ENCODE data around the gene INHBC.

INHBC gene

DNA sequence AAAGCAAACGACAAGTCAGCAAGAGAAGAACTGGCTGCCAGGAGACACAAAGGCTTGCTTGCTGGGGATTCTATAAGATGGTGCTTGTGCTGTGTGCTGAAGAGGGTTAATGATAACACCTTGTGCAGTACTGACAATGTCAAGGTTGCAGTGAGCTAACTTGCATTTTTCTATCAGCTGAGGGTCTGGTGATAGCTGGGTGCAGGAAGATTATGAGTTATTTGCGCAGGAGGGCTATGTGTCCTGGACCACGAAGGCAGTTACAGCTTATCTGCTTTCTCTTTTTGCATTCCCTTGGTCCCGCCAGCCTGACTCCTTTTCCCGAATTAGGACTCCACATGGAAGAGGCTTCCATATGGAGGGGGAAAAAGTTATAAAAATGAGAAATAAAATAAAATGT lies 46.2 kb upstream of the INHBC start (continued):
- TF ChIP-seq, protein P1, sequence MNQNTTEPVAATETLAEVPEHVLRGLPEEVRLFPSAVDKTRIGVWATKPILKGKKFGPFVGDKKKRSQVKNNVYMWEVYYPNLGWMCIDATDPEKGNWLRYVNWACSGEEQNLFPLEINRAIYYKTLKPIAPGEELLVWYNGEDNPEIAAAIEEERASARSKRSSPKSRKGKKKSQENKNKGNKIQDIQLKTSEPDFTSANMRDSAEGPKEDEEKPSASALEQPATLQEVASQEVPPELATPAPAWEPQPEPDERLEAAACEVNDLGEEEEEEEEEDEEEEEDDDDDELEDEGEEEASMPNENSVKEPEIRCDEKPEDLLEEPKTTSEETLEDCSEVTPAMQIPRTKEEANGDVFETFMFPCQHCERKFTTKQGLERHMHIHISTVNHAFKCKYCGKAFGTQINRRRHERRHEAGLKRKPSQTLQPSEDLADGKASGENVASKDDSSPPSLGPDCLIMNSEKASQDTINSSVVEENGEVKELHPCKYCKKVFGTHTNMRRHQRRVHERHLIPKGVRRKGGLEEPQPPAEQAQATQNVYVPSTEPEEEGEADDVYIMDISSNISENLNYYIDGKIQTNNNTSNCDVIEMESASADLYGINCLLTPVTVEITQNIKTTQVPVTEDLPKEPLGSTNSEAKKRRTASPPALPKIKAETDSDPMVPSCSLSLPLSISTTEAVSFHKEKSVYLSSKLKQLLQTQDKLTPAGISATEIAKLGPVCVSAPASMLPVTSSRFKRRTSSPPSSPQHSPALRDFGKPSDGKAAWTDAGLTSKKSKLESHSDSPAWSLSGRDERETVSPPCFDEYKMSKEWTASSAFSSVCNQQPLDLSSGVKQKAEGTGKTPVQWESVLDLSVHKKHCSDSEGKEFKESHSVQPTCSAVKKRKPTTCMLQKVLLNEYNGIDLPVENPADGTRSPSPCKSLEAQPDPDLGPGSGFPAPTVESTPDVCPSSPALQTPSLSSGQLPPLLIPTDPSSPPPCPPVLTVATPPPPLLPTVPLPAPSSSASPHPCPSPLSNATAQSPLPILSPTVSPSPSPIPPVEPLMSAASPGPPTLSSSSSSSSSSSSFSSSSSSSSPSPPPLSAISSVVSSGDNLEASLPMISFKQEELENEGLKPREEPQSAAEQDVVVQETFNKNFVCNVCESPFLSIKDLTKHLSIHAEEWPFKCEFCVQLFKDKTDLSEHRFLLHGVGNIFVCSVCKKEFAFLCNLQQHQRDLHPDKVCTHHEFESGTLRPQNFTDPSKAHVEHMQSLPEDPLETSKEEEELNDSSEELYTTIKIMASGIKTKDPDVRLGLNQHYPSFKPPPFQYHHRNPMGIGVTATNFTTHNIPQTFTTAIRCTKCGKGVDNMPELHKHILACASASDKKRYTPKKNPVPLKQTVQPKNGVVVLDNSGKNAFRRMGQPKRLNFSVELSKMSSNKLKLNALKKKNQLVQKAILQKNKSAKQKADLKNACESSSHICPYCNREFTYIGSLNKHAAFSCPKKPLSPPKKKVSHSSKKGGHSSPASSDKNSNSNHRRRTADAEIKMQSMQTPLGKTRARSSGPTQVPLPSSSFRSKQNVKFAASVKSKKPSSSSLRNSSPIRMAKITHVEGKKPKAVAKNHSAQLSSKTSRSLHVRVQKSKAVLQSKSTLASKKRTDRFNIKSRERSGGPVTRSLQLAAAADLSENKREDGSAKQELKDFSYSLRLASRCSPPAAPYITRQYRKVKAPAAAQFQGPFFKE (tag by site-specific recombination; IDR thresholded peaks at IDR 0.05; ENCODE audit: borderline replicate concordance), result no peak
- TF ChIP-seq ZNF416 (tag by site-specific recombination; IDR thresholded peaks at IDR 0.05) (no peak), ZNF670 (tag by site-specific recombination; IDR thresholded peaks at IDR 0.05; ENCODE audit: low read depth) (no peak), ZNF2 (tag by site-specific recombination; IDR thresholded peaks at IDR 0.05) (no peak)

DNA sequence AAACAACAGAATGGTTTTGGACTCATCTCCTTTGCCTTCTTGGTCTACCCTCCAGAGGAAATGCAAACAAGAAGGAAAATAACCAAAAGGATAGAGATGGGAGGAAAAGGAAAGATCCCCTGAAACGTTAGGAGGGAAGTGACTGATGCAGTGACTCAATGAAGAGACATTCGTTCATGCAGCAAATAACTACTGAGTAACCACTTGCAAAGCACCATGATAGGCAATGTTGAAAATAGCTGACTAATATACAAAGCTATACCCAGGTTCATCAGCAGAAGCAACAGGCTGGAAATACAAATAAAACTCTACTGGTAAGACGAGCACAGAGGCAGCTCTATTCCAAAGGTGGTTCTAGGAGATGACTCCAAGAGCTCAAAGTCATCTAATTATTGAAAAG lies 45.6 kb upstream of the INHBC start:
- TF ChIP-seq, protein P2, sequence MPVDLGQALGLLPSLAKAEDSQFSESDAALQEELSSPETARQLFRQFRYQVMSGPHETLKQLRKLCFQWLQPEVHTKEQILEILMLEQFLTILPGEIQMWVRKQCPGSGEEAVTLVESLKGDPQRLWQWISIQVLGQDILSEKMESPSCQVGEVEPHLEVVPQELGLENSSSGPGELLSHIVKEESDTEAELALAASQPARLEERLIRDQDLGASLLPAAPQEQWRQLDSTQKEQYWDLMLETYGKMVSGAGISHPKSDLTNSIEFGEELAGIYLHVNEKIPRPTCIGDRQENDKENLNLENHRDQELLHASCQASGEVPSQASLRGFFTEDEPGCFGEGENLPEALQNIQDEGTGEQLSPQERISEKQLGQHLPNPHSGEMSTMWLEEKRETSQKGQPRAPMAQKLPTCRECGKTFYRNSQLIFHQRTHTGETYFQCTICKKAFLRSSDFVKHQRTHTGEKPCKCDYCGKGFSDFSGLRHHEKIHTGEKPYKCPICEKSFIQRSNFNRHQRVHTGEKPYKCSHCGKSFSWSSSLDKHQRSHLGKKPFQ (tag by site-specific recombination; IDR thresholded peaks at IDR 0.05), result no peak
- no peak for TF ChIP-seq ZNF350 (tag by site-specific recombination; IDR thresholded peaks at IDR 0.05)
- TF ChIP-seq ZNF138 (tag by site-specific recombination; IDR thresholded peaks at IDR 0.05; ENCODE audit: borderline replicate concordance), result no peak
- peak; percentile 72 for TF ChIP-seq SCRT2 (tag by site-specific recombination; IDR thresholded peaks at IDR 0.05)
- H3K4me3 ChIP-seq (ENCODE audit: low read depth, low read length), result no peak overlapping the region
- H3K9me3 ChIP-seq (ENCODE audit: control insufficient read depth, insufficient read depth, low read depth, low read length), result no peaks in the 10 kb centered on the region
- no peak overlapping the region for H3K27ac ChIP-seq (ENCODE audit: extremely low read depth, low read depth, low read length)
- ChIA-PET POLR2A (interaction anchor here (0.9 kb wide), 1 partner anchor 41 kb away, joined by 3 read pairs; no protein-coding TSS in a partner anchor), CTCF (interaction anchor here (0.5 to 2.0 kb wide), 7 partner anchors 12 to 731 kb away, joined by 3 to 9 read pairs (median 3); no protein-coding TSS in a partner anchor)
- H3K4me1 ChIP-seq (ENCODE audit: control insufficient read depth, insufficient read depth, low read length), result no peaks in the 10 kb centered on the region
- peaks cover 12 to 14% of the 10 kb centered on the region in 2 experiments; a peak in 2 of 3 replicates for H3K36me3 ChIP-seq (ENCODE audit: control insufficient read depth in 2 of 2, insufficient read depth in 1 of 2, low read length in 2 of 2)

DNA sequence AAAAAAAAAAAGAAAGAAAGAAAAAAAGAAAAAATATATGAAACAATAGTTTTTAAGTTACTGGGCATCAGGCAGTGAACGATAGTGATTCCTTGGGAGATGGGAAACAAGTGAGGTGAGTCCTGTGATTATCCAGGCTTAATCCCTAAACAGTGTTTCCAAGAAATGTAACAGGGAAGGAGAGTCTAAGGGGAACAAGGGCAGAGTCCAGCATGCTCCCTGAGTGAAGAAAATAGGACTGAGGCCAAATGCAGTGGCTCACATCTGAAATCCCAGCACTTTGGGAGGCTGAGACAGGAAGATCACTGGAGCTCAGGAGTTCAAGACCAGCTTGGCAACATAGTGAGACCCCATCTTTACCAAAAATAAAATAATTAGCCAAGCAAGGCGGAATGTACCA lies 44.4 kb upstream of the INHBC start:
- H3K36me3 ChIP-seq (ENCODE audit: control insufficient read depth in 2 of 2, insufficient read depth in 1 of 2, low read length in 2 of 2), result peaks cover 16 to 19% of the 10 kb centered on the region in 2 experiments; a peak in 2 of 3 replicates
- ChIA-PET CTCF (interaction anchor here (1.1 to 2.0 kb wide), 3 partner anchors 11 to 85 kb away, joined by 3 to 9 read pairs (median 5); no protein-coding TSS in a partner anchor), POLR2A (no interaction called here)
- no peak overlapping the region for H3K27ac ChIP-seq (ENCODE audit: extremely low read depth, low read depth, low read length)
- H3K4me1 ChIP-seq (ENCODE audit: control insufficient read depth, insufficient read depth, low read length), result no peaks in the 10 kb centered on the region
- no peaks in the 10 kb centered on the region for H3K9me3 ChIP-seq (ENCODE audit: control insufficient read depth, insufficient read depth, low read depth, low read length)
- TF ChIP-seq, protein P3, sequence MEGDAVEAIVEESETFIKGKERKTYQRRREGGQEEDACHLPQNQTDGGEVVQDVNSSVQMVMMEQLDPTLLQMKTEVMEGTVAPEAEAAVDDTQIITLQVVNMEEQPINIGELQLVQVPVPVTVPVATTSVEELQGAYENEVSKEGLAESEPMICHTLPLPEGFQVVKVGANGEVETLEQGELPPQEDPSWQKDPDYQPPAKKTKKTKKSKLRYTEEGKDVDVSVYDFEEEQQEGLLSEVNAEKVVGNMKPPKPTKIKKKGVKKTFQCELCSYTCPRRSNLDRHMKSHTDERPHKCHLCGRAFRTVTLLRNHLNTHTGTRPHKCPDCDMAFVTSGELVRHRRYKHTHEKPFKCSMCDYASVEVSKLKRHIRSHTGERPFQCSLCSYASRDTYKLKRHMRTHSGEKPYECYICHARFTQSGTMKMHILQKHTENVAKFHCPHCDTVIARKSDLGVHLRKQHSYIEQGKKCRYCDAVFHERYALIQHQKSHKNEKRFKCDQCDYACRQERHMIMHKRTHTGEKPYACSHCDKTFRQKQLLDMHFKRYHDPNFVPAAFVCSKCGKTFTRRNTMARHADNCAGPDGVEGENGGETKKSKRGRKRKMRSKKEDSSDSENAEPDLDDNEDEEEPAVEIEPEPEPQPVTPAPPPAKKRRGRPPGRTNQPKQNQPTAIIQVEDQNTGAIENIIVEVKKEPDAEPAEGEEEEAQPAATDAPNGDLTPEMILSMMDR (tag by site-specific recombination; IDR thresholded peaks at IDR 0.05), result no peak
- TF ChIP-seq ZNF239 (tag by site-specific recombination; IDR thresholded peaks at IDR 0.05), result no peak
- TF ChIP-seq SCRT1 (tag by site-specific recombination; IDR thresholded peaks at IDR 0.05; ENCODE audit: borderline replicate concordance), result no peak
- TF ChIP-seq ZNF324 (tag by site-specific recombination; IDR thresholded peaks at IDR 0.05), result no peak
- no peak for TF ChIP-seq IKZF3 (tag by site-specific recombination; IDR thresholded peaks at IDR 0.05)
- no peak for TF ChIP-seq YY1 (tag by site-specific recombination; IDR thresholded peaks at IDR 0.05)
- no peak for TF ChIP-seq ZNF266 (tag by site-specific recombination; IDR thresholded peaks at IDR 0.05; ENCODE audit: low read depth)
- no peak for TF ChIP-seq MYNN (tag by site-specific recombination; IDR thresholded peaks at IDR 0.05; ENCODE audit: borderline replicate concordance)
- TF ChIP-seq, protein P4, sequence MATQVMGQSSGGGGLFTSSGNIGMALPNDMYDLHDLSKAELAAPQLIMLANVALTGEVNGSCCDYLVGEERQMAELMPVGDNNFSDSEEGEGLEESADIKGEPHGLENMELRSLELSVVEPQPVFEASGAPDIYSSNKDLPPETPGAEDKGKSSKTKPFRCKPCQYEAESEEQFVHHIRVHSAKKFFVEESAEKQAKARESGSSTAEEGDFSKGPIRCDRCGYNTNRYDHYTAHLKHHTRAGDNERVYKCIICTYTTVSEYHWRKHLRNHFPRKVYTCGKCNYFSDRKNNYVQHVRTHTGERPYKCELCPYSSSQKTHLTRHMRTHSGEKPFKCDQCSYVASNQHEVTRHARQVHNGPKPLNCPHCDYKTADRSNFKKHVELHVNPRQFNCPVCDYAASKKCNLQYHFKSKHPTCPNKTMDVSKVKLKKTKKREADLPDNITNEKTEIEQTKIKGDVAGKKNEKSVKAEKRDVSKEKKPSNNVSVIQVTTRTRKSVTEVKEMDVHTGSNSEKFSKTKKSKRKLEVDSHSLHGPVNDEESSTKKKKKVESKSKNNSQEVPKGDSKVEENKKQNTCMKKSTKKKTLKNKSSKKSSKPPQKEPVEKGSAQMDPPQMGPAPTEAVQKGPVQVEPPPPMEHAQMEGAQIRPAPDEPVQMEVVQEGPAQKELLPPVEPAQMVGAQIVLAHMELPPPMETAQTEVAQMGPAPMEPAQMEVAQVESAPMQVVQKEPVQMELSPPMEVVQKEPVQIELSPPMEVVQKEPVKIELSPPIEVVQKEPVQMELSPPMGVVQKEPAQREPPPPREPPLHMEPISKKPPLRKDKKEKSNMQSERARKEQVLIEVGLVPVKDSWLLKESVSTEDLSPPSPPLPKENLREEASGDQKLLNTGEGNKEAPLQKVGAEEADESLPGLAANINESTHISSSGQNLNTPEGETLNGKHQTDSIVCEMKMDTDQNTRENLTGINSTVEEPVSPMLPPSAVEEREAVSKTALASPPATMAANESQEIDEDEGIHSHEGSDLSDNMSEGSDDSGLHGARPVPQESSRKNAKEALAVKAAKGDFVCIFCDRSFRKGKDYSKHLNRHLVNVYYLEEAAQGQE (tag by site-specific recombination; IDR thresholded peaks at IDR 0.05), result no peak
- H3K4me3 ChIP-seq (ENCODE audit: low read depth, low read length), result no peak overlapping the region
